Glutamatergic neuron (in vitro differentiated cells): Measurements from ENCODE around the gene KCND1. TPM values are rescaled to one million over a fixed set of nuclear protein-coding genes. Genes with fewer than 3 reads are reported as not detected.
A peak's percentile ranks its signal among the peaks of the same experiment; 100 is the strongest.

ENCODE experiments used
- DNase-seq: peaks from one replicate; pipeline ENCODE4 v3.0.0; 2022
- H3K27ac Mint-ChIP-seq: one replicate; pipeline ENCODE4 v1.8.0; 2020; ENCODE audit warnings: mild to moderate bottlenecking, mixed read lengths, inconsistent platforms; ENCODE audit not compliant: unreplicated experiment
- H3K27me3 Mint-ChIP-seq: one replicate; pipeline ENCODE4 v1.8.0; 2020; ENCODE audit warnings: mild to moderate bottlenecking, moderate library complexity, mixed read lengths, inconsistent platforms; ENCODE audit not compliant: unreplicated experiment
- H3K36me3 Mint-ChIP-seq: one replicate; pipeline ENCODE4 v1.8.0; 2020; ENCODE audit warnings: mild to moderate bottlenecking, mixed read lengths, inconsistent platforms; ENCODE audit not compliant: unreplicated experiment
- H3K4me1 Mint-ChIP-seq: one replicate; pipeline ENCODE4 v1.8.0; 2020; ENCODE audit warnings: mild to moderate bottlenecking, low read depth, mixed read lengths, inconsistent platforms; ENCODE audit not compliant: unreplicated experiment
- H3K4me3 Mint-ChIP-seq: one replicate; pipeline ENCODE4 v1.8.0; 2020; ENCODE audit warnings: mild to moderate bottlenecking, mixed read lengths, inconsistent platforms; ENCODE audit not compliant: unreplicated experiment
- H3K9me3 Mint-ChIP-seq: one replicate; pipeline ENCODE4 v1.8.0; 2020; ENCODE audit warnings: mild to moderate bottlenecking, moderate library complexity, mixed read lengths, inconsistent platforms; ENCODE audit not compliant: unreplicated experiment
- CTCF ChIP-seq: fragments of 200-600 bp; sonication (generic); IDR thresholded peaks from one replicate; pipeline ENCODE4 v1.5.0; 2021; ENCODE audit not compliant: partially characterized antibody, unreplicated experiment
- total RNA-seq: library from RNA; stranded (reverse); fragmentation: NEBNext Ultra II Directional; extraction: Animal tissue kit (Norgen Biotek cat#: 25700); gene quantifications from one replicate; pipeline ENCODE4 v1.2.1, GENCODE V29; 2021; ENCODE audit not compliant: unreplicated experiment

The KCND1 gene
- total RNA-seq, 1 donor from 2014 or later: 7.2 TPM

- DNase-seq: no peak
- Mint-ChIP-seq H3K36me3 (no peaks in the 10 kb centered on the region), H3K4me3 (peak overlapping the region; percentile 30), H3K27ac (peak overlapping the region; percentile 55), H3K9me3 (peaks cover 1% of the 10 kb centered on the region), H3K27me3 (peaks cover 1% of the 10 kb centered on the region), H3K4me1 (peaks cover 5% of the 10 kb centered on the region)
- TF ChIP-seq CTCF: no peak
Measured at GRCh38 chrX:48997865-48998264, 26.2 kb upstream of the KCND1 start.

GRCh38 chrX:48997455-48997854 lies 25.8 kb upstream of the KCND1 start:
- peaks cover 1% of the 10 kb centered on the region for H3K27me3 Mint-ChIP-seq
- no peak for TF ChIP-seq CTCF
- peak overlapping the region; percentile 30 for H3K4me3 Mint-ChIP-seq
- H3K36me3 Mint-ChIP-seq: no peaks in the 10 kb centered on the region
- H3K4me1 Mint-ChIP-seq: peaks cover 5% of the 10 kb centered on the region
- DNase-seq: no peak
- peaks cover 3% of the 10 kb centered on the region for H3K9me3 Mint-ChIP-seq
- H3K27ac Mint-ChIP-seq: peak overlapping the region; percentile 55

- no peak for DNase-seq
- Mint-ChIP-seq H3K27me3 (peaks cover 1% of the 10 kb centered on the region), H3K4me1 (peaks cover 5% of the 10 kb centered on the region), H3K4me3 (no peak overlapping the region), H3K27ac (no peak overlapping the region), H3K36me3 (no peaks in the 10 kb centered on the region), H3K9me3 (peaks cover 3% of the 10 kb centered on the region)
- no peak for TF ChIP-seq CTCF
Measured at GRCh38 chrX:48996969-48997368, 25.3 kb upstream of the KCND1 start.

- peaks cover 1% of the 10 kb centered on the region for H3K9me3 Mint-ChIP-seq
- H3K4me1 Mint-ChIP-seq: no peaks in the 10 kb centered on the region
- TF ChIP-seq CTCF: no peak
- H3K27me3 Mint-ChIP-seq: no peaks in the 10 kb centered on the region
- no peak overlapping the region for H3K4me3 Mint-ChIP-seq
- H3K36me3 Mint-ChIP-seq: no peaks in the 10 kb centered on the region
- DNase-seq: no peak
- peak overlapping the region; percentile 80 for H3K27ac Mint-ChIP-seq
Measured at GRCh38 chrX:48992341-48992740, 20.7 kb upstream of the KCND1 start.

- no peak overlapping the region for H3K4me3 Mint-ChIP-seq
Measured at GRCh38 chrX:48989483-48989882, 17.8 kb upstream of the KCND1 start.

More at GRCh38 chrX:48989483-48989882, 17.8 kb upstream of the KCND1 start:
- no peak overlapping the region for H3K27ac Mint-ChIP-seq
- no peaks in the 10 kb centered on the region for H3K36me3 Mint-ChIP-seq
- peaks cover 1% of the 10 kb centered on the region for H3K9me3 Mint-ChIP-seq
- no peaks in the 10 kb centered on the region for H3K27me3 Mint-ChIP-seq
- no peak for TF ChIP-seq CTCF
- H3K4me1 Mint-ChIP-seq: no peaks in the 10 kb centered on the region
- no peak for DNase-seq
